Measurements from ENCODE around the gene LDB2.

The LDB2 gene

GRCh38 chr4:16669036-16669435 lies 229.4 kb downstream of the LDB2 start:
- no peak for DNase-seq (ENCODE audit: low spot score)
- no peak for TF ChIP-seq CTCF (IDR thresholded peaks at IDR 0.05; ENCODE audit: extremely low read depth, missing control alignments)

- TF ChIP-seq CTCF (IDR thresholded peaks at IDR 0.05; ENCODE audit: extremely low read depth, missing control alignments) = no peak
- no peak for DNase-seq (ENCODE audit: low spot score)
Measured at GRCh38 chr4:16668488-16668887, 230.0 kb downstream of the LDB2 start.

GRCh38 chr4:16667464-16667863 lies 231.0 kb downstream of the LDB2 start:
- TF ChIP-seq CTCF (IDR thresholded peaks at IDR 0.05; ENCODE audit: extremely low read depth, missing control alignments) = no peak
- DNase-seq (ENCODE audit: low spot score) = no peak

- no peak for TF ChIP-seq CTCF (IDR thresholded peaks at IDR 0.05; ENCODE audit: extremely low read depth, missing control alignments)
- no peak for DNase-seq (ENCODE audit: low spot score)
Measured at GRCh38 chr4:16665942-16666551, 232.4 kb downstream of the LDB2 start.

GRCh38 chr4:16663732-16664131 lies 234.7 kb downstream of the LDB2 start:
- no peak for TF ChIP-seq CTCF (IDR thresholded peaks at IDR 0.05; ENCODE audit: extremely low read depth, missing control alignments)
- DNase-seq (ENCODE audit: low spot score) = no peak

- no peak for DNase-seq (ENCODE audit: low spot score)
- no peak for TF ChIP-seq CTCF (IDR thresholded peaks at IDR 0.05; ENCODE audit: extremely low read depth, missing control alignments)
Measured at GRCh38 chr4:16663307-16663706, 235.1 kb downstream of the LDB2 start.

GRCh38 chr4:16661813-16662212 lies 236.6 kb downstream of the LDB2 start:
- no peak for DNase-seq (ENCODE audit: low spot score)
- no peak for TF ChIP-seq CTCF (IDR thresholded peaks at IDR 0.05; ENCODE audit: extremely low read depth, missing control alignments)

Data from GM20000 (cell line).